OCI-LY1 (cell line): ENCODE results near the gene PIANP.
A peak's percentile ranks its signal among the peaks of the same experiment; 100 is the strongest.

ENCODE experiments used
- EZH2 ChIP-seq: fragments of 200-600 bp; sonication (generic), shearing (Covaris generic); IDR thresholded peaks from 2 replicates; pipeline ENCODE4 v1.8.0; 2017; ENCODE audit warnings: borderline replicate concordance, mixed run types, mild to moderate bottlenecking, antibody characterized with exemption, low read length, moderate library complexity, mixed read lengths
- TF ChIP-seq, protein P1 (sequence below): fragments of 200-600 bp; sonication (generic), shearing (Covaris generic); IDR thresholded peaks from 2 replicates; pipeline ENCODE4 v1.5.1; 2017; ENCODE audit warnings: mild to moderate bottlenecking, antibody characterized with exemption, low read length, moderate library complexity, mixed read lengths

DNA sequence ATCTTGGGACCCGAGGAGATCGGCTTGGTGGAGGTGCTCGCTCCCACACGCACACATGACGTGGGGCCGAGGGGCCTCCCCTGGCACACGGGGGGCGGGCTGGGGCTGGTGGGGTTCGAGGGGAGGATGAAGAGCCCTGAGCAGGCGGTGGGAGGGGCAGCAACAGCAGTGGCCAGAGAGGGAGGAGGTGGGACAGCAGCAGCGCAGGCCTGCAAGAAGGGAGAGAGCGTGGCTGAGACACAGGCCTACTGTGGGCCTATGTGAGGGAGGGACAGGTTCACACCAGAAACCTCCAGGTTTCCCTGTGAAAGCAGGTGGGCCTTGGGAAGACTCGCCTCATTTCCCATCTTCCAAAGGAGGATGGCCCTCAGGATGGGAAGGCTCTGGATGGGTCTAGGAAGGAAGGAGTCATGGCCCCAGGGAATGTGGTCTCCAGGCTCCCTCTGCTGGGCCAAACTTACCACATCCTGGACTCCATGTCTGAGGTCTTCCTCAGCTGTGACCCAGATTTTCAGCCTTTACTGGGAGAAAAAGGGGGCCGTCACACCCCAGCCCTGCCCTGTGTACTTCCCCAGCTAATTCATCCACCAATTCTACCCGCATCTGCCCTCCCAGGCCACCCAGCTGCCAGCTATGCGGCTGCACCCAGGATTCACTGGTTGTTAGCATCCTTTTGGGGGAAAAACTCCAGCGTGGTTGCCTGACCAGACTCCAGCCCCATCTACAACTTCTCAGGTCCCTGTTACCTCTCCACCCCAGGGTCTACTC is 2.8 kb downstream of the PIANP start:
- TF ChIP-seq, protein P1, sequence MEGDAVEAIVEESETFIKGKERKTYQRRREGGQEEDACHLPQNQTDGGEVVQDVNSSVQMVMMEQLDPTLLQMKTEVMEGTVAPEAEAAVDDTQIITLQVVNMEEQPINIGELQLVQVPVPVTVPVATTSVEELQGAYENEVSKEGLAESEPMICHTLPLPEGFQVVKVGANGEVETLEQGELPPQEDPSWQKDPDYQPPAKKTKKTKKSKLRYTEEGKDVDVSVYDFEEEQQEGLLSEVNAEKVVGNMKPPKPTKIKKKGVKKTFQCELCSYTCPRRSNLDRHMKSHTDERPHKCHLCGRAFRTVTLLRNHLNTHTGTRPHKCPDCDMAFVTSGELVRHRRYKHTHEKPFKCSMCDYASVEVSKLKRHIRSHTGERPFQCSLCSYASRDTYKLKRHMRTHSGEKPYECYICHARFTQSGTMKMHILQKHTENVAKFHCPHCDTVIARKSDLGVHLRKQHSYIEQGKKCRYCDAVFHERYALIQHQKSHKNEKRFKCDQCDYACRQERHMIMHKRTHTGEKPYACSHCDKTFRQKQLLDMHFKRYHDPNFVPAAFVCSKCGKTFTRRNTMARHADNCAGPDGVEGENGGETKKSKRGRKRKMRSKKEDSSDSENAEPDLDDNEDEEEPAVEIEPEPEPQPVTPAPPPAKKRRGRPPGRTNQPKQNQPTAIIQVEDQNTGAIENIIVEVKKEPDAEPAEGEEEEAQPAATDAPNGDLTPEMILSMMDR, result peak; percentile 67; the same call in 1 of the 2 replicates
- TF ChIP-seq EZH2, result no peak
